ENCODE results near the gene UBE3B.

Gene UBE3B

DNA sequence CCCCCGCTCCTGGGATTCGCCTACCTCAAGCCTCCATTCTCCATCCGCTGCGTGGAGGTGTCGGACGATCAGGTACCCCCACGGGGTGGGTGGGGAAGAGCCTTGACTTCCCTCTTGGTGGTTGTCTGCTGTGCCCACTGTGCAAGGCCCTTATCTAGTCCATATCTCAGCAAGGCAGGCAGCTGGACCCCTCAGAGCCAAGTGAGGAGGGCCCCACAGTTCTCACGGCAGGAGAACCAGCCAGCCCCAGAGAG, 56.0 kb downstream of the UBE3B start:
- no peak for DNase-seq

DNA sequence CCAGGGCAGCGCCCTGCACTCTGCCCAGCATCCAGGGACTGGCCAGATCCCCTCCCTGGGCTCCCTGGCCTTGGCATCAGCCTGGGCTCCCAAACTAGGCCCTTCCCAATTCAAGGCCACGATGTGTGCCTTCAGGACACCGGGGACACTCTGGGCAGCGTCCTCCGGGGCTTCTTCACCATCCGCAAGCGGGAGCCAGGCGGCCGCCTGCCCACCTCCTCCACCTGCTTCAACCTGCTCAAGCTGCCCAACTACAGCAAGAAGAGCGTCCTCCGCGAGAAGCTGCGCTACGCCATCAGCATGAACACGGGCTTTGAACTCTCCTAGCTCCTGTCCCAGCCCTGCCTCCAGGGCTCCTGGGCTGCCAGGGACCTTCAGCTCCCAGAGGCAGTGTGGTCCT, 57.0 kb downstream of the UBE3B start:
- no peak for DNase-seq

DNA sequence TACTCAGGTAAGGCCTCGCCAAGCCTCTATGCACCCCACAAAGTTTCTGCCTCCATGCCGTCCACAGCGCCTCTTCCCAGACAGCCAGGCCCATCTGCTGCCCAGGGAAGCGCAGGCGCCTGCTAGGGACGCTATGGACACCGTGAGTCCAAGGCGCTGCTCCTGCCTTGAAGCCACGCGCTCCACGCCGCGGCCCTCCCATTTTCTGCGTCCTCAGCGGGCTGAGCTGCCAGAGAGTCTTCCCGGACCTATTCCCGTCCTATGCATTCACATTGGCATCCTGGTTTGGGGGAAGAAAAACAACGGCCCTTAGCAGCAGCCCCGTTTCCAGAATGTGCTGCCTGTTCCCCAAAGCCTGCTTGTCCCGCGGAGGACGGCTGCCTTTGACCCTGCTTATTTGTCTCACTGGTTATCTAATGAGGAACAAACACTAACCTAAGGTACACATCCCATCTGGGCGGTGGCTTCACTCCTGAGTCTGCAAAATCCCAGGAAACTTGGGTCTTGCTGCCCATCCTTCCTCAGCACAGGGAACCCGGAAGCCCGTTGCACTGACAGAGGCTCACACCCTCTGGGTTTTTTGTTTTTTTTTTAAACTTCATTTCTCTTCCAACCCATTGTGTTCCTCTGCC, 57.9 kb downstream of the UBE3B start:
- DNase-seq, result no peak

DNA sequence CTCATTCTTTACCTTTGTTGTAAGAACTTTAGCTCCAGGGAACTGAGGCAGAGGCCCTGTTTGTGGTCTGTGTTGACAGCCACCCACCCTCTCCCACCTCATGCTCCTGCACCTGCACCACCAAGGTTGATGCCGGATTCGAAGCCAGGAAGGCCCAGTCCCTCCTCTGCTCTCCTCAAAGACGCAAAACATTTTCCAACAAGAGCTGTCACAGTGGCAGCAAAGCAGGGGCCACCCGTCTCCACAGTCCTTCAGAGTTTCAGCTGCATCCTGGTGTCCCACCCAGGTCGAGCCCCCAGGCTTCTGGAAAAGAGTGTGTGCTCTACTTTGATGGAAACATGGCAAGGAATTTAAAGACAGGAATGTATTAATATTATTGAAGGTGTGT, 58.4 kb downstream of the UBE3B start:
- no peak for DNase-seq

DNA sequence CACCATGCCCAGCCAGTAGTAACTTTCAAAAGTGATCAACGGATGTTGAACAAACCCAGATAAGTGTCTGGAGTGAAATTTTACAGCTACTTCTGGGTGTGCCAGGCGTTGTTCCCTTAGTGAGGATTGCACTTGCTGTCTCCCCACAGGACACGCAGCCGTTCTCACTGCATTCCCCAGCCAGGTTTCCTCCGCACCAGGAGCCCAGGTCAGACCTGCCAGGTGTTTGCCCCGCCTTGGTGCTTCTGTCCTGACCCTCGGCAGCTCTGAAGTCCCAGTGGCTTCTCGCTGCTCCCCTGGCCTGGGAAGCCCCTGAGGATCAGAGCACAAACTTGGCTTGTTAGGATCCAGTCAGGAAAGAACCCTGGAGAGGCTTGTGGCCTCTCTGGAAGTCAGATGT, 59.7 kb downstream of the UBE3B start:
- DNase-seq, result no peak

DNA sequence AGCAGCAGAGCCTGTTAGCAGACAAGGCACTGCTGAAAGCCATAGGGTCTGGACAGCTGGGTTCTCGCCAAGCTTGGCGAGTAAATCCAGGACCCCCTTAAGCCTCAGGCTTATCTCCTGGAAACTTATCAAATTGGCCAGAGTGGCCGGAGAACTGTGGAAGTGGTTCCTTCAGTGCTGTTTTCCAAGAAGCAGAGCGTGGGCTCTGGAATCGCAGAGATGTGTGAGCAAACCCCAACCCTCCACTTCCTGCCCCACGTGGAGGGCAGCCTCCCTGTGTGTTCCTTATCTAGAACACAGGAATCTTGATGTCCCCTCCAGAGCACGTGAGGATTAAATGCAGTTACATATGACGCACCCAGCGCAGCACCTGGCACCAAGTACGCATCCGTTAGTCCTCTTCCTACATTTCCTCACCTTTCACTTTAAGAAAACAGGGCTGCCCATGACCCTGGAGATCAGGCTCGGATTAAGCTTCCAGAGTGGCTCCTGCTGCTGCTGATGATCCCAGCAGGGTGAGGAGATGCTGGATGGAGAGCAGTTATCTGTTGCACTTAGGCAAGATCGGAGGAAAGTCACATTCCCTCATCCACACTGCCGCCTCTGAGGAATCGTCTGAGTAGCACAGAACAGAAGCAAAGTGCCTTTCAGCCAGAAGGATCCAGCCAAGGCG, 60.9 kb downstream of the UBE3B start:
- no peak for DNase-seq

DNA sequence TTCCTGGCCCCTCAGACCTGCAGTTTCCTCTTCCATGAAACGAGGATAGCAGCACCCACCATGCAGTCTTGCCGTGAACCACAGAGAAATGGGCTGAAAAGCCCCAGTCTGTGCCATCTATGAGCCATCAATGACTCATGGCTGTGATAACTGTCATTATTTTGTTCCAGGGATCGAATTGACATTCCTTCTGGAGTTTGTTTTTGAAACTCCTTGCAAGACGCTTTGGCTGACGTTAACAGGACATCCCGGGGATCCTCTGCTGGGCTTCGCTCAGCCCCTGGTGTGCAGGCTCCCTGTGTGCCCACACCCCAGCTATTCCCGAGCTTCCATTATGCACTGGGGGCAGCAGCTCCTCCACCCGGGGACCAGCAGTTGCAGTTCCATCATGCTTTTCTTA, 62.1 kb downstream of the UBE3B start:
- DNase-seq, result peak; percentile 85

DNA sequence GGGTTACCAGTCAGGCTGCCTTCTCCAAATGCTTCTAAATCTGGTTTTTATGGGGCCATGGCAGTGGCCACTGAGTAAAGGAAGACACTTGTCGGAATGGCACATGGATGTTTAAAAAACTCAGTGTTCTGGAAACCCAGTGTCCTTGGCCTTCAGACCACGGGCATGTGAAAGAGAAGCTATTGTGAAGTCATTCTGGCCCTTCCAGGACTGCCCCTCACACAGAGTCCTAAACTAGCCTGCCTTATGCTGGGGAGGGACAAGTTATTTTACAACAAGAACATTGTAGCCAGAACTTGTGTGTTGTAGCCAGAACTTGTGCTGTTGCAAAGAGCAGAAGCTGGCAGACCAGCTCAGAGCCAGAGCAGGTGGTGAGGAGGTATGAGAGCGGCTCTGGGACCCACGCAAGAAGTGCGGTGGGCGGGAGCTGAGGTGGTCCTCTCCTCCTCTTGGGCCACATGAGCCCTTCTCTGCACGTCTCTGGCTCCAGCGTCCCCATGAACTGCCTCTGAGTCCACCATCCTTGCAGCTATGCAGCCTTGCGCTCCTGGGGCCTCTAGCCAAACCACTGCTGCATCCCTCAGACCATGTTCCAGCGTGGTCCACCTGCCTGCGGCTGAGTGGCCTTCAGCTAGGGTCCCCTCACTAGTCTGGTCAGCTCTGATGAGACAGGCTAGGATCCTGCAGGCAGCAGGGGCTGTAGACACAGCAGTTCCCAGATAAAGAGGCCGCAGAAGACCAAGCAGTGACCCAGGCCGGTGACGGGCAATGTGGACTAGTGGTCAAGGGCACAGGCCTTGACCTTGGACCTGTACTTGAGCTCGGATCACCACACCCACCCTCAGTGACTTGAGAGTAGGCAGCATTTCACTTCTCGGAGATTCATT, 63.3 kb downstream of the UBE3B start:
- DNase-seq, result no peak

DNA sequence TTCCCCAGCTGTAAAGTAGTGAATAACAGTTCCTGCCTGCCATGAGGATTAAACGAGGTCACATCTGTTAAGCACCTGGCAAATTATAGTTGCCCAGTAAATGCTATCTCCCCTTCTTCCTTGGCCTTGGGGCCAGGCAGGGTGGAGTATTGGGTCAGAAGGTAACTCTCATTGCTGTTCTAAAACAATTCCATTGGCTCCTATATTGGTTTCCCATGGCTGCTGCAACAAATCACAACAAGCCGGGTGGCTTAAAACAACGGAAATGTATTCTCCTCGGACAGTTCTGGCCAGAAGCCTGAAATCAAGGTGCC, 63.9 kb downstream of the UBE3B start:
- no peak for DNase-seq

DNA sequence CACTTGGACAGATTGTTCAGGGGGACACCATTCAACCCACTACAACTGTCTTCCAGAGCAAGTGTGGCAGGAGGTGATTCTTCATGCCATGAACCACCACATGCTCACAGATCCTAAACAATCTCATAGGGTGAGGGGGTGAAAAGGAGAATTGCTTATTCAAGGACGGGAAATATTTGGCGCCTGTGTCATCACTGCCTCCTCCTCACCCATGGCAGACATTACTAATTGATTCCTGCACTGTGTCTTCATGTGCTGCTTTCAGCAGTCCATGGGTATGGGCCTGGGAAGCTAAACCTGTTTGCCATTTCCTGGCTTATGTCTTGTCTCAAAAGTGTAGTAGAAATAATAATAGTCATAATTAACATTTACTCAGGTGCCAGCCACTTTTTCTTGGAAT, 64.6 kb downstream of the UBE3B start:
- peak; percentile 84 for DNase-seq

DNA sequence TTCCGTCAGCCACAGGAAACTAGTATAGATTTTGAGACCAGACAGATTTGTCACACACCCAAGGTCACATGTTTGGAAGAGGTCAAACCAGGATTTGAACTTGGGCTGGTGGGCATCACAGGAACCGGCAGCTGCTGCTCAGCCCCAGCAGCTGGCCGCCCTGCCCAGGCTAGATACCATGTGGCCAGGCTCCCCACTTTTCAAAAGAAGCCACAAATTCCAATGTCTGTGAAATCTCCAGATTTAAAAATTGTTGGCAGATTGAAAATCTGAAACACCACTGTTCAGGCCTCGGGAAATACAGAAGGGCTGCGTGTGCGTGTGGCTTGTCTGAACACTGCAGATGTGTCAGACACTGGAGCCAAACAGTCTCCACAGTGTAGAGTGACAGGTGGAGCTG, 65.4 kb downstream of the UBE3B start:
- DNase-seq, result no peak

DNA sequence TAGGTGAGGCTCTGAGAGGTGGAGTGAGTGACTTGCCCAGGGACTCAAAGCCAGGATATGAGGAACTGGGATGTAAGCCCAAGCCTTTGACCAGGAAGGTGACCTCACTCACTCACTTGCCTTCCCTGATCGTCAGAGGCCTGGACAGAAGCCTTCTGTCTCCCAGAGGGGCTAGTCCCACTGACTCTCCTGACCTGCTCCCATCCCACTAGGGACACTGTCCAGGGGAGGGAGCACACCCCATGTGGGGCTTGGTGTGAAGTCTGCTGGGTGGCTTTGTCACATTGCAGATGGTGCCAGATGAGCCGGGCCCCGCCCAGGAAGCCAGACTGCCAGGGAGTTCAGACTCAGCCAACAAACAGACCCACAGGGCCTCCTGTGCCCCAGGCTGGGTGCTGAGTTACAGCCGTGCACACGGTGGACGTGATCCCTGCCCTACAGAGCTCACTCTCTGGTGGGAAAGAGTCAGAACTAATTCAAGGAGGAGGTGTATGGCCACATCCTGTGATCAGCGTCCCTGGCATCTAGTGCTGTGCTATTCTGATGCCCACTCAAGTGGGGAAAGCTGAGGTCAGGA, 67.6 kb downstream of the UBE3B start:
- DNase-seq, result peak; percentile 40

DNA sequence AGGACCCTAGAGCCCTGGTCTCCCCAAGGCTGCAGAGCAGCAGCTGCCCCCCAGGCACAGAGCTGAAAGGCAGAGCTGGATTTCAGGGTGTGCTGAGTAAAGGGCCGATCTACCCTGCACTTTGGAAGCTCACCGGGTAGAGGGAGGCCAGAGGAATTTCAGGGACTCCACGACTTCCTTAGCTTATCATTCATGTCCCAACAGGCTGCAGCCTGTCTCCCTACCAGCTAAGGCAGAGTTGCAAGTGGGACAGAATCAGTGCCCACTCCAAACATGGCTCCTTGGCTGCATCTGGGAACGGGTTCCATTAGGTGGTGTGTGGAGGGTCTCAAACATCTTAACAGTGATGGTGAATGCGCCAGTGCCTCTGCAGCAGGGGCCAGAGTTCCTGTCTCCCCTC, 68.4 kb downstream of the UBE3B start:
- DNase-seq, result no peak

DNA sequence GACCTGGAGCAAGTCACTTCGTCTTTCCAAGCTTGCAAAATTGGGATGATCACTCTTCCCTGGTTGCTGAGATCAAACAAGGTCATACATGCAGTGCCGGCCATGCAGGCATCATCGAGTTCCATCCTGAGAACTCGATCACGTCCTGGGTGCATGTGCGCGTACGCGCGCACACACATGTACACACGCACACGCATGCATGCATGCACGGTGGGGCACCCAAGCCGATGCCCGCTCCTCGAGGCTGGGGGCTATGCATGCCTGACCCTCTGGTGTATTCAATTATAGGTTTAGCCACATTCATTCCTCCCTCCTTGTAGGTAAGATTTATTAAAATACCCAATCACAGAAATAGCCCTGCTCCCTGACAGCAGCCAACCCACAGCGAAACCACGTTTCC, 69.9 kb downstream of the UBE3B start:
- no peak for DNase-seq

DNA sequence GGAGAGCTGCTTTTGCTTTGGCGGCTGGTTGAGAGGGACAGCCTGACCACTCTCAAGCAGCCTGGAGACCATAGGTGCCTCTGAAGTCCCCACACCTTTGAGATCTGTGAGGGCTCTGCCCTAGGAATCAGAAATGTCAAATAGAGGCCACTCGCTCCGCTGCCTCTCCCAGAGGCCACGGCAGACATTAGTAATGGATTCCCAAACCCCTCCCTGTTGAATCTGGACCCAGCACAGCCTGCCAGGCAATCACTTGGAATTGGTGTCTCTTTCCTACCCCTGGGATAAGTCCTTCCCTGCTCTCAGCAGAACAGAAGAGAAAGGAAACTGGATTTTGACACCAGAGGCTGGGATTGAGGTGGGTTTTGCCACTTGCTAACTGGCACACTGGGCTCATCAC, 70.8 kb downstream of the UBE3B start:
- no peak for DNase-seq

DNA sequence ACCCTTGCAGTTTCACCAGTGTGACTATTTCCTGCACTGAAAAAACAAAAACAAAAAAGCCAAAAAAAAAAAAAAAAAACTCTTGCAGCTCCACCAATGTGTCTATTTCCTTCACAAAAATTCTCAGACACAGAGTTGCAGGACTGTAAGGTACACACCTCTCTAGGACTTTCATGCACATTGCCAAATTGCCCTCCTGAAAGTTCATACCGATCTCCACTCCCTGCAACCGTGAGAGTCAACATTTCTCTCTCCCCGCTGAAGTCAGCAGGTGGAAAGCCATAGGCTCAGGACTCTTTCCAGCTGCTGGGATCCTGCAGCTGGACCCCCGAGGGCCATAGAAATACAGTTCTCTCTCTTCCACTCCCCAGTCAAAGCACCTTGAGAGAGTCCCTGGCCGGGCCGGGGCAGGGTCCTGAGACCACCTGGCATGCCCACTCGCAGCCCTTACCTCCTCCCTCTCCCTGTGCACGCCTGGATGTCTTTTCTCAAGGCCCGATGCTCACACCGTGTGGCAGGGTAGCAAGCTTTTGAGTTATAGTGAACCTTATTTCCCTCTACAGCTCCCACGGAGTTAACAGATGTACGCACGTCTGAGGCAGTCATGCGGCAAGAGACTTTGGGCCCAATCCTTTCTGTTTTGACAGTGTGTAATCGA, 72.3 kb downstream of the UBE3B start:
- no peak for DNase-seq

DNA sequence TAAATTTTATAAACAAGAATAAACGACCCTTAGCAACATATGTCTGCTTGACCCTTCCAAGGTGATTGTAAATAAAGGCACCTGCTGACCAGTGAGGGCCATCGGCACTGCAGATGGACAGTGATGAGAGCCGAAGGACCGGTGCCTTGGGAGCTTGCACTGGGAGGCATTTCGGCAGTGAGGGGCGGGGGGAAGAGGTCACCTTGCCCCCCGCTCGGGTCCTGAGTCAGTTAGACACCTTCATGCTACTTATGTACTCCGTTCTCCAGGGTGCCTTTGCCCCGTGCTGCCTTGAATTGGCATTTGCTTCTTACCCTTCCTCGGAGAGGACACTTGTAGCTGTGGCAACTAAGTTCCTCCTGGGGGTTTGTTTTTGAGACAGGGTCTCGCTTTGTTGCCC, 72.8 kb downstream of the UBE3B start:
- DNase-seq, result no peak

DNA sequence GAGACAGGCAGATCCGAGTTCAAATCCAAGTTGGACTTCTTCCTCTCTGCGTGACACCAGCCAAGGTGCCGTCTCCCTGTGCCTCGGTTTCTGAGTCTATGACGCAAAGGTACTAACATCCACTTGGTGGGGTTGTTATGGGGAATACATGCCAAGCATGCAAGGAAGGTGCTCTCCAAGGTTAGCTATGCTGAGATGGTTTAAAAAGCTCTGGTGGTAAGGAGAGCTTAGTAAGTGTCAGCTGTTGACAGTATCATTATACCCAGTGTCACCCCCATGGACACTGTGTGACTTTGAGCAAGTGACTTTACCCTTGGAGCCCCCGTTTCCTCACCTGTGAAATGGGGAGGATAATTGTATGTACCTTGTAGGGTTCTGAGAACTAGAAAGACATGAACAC, 73.7 kb downstream of the UBE3B start:
- DNase-seq, result no peak

DNA sequence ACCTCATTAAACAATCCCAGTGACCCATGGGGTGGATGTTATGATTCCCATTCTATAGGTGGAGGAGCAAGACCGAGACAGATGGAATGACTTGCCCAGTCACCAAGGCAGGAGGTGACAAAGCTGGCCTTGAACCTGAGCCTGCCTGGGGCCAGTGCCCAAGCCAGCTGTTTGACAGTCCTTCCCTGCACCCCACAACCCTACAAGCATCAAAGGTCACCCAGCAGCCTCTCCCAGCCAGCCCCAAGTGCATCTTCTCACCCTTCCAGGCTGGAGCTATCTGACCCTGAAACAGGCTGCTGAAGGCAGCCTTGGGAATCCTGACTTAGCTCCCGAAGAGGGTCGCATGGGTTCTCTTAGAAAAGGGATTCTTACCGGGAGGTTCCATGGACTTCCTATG, 75.5 kb downstream of the UBE3B start:
- no peak for DNase-seq

DNA sequence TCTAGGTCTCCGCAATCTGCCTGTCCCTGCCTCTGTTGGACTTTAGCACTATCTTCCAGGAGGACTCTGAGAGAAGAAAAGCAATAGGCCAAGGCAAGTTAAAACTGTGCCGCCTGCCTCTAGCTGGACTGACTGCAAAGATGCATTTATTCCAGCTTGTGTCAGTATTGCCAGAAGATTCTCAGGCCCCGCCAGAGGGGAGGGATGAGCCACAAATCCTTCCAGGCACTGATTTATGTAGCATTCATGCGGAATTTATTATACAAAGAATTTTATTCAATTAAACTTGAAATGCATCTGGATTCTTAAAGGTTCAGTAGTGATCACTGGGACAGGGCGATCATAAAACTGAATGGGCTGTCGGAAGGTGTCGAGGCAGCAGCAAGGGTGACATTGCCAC, 76.0 kb downstream of the UBE3B start:
- DNase-seq, result no peak

DNA sequence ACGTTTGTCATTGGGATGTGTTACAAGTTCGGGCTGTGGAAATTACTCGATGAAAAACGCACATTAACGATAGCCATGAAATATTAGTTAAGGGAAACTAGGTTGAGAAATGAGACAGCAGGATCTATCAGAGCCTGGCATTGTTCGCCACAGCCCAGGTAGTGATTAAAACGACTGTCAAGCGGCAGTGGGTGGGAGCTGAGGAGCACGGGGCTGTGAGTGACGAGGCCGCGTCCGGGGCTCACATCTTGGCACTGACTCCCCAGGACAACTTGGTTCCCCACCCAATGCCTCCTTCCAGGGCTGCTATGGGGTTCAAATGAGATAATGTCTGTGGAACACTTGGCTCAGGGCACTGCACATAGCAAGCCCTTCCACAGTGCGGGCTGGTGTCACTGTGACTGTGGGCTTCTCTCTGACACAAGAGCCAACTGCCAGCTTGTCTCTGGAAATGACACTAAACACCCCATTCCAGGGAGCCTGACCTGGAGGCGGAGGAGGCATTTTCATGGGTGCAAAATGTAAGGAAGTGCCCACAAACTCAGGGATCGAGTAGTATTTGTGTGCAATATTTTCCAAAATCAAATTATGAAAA, 76.6 kb downstream of the UBE3B start:
- no peak for DNase-seq

DNA sequence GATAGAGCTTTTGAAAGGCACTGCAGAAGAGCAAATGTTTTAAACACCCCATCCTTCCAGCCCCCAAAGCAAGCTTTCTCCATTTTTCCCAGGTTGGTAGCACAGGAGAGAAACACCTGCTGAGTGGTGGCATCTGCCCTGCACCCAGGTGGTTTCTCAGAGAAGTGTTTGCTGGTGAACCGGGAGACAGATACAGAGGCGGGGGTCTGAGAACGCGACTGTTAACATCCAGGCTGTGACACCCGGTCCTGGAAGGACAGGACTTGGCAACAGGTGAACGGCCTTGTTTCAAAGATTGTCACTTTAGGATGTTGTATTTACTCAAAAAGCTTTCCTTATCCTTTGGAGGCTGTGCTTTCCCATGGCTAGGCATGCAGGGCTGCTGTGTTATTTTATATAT, 77.3 kb downstream of the UBE3B start:
- no peak for DNase-seq

All from fibroblast of skin of back (primary cell).